MM.1S (cell line): ENCODE results near the gene PRPF6.

Experiments
- DNase-seq: peaks from one replicate; pipeline ENCODE4 v3.0.0-alpha.2; 2015
- H2AFZ ChIP-seq: fragments of 300-600 bp; sonication (generic); 2 replicates; pipeline ENCODE4 v1.6.0; 2016; ENCODE audit warnings: antibody characterized with exemption, low read length
- H3F3A ChIP-seq: fragments of 300-600 bp; sonication (generic); 2 replicates; pipeline ENCODE4 v1.6.1; 2016; ENCODE audit warnings: mild to moderate bottlenecking, antibody characterized with exemption, low read length, moderate library complexity, mixed read lengths; ENCODE audit not compliant: insufficient read depth
- H3K27ac ChIP-seq: fragments of 300-600 bp; sonication (generic); 2 replicates; pipeline ENCODE4 v1.5.1; 2016; ENCODE audit warnings: mild to moderate bottlenecking, low read length
- H3K27me3 ChIP-seq: fragments of 300-600 bp; sonication (generic); replicated peaks from 2 replicates; pipeline ENCODE4 v1.6.0; 2016; ENCODE audit warnings: low read length; ENCODE audit not compliant: insufficient read depth
- H3K36me3 ChIP-seq: fragments of 300-600 bp; sonication (generic); replicated peaks from 2 replicates; pipeline ENCODE4 v1.6.1; 2016; ENCODE audit warnings: mild to moderate bottlenecking, low read length, mixed read lengths; ENCODE audit not compliant: insufficient read depth
- H3K4me1 ChIP-seq: fragments of 300-600 bp; sonication (generic); 2 replicates; pipeline ENCODE4 v1.6.1; 2016; ENCODE audit warnings: low read length, mixed read lengths
- H3K4me2 ChIP-seq: fragments of 300-600 bp; sonication (generic); 2 replicates; pipeline ENCODE4 v1.6.0; 2016; ENCODE audit warnings: low read depth, low read length
- H3K4me3 ChIP-seq: fragments of 300-600 bp; sonication (generic); 2 replicates; pipeline ENCODE4 v1.5.1; 2016; ENCODE audit warnings: low read length, mixed read lengths
- H3K79me2 ChIP-seq: fragments of 300-600 bp; sonication (generic); 2 replicates; pipeline ENCODE4 v1.6.1; 2016; ENCODE audit warnings: mixed run types, low read length, mixed read lengths
- H3K9ac ChIP-seq: fragments of 300-600 bp; sonication (generic); 2 replicates; pipeline ENCODE4 v1.6.1; 2016; ENCODE audit warnings: low read length, mixed read lengths
- H3K9me2 ChIP-seq: fragments of 300-600 bp; sonication (generic); replicated peaks from 2 replicates; pipeline ENCODE4 v1.6.1; 2016; ENCODE audit warnings: mild to moderate bottlenecking, low read length, mixed read lengths; ENCODE audit not compliant: insufficient read depth
- H3K9me3 ChIP-seq: fragments of 300-600 bp; sonication (generic); replicated peaks from 2 replicates; pipeline ENCODE4 v1.6.1; 2016; ENCODE audit warnings: mild to moderate bottlenecking, low read length, mixed read lengths; ENCODE audit not compliant: insufficient read depth
- H4K20me1 ChIP-seq: fragments of 300-600 bp; sonication (generic); 2 replicates; pipeline ENCODE4 v1.6.1; 2016; ENCODE audit warnings: mild to moderate bottlenecking, low read length, moderate library complexity, mixed read lengths; ENCODE audit not compliant: insufficient read depth
- CTCF ChIP-seq: fragments of 300-600 bp; sonication (generic); IDR thresholded peaks from 2 replicates; pipeline ENCODE4 v1.5.1; 2016; ENCODE audit warnings: antibody characterized with exemption, low read length, mixed read lengths
- EZH2 ChIP-seq: fragments of 300-600 bp; sonication (generic); optimal IDR thresholded peaks from 2 replicates; pipeline ENCODE3; 2017; ENCODE audit warnings: low read depth, mild to moderate bottlenecking, antibody characterized with exemption, low read length, mixed read lengths
- EZH2phosphoT487 ChIP-seq: fragments of 300-600 bp; sonication (generic); IDR thresholded peaks from 2 replicates; pipeline ENCODE4 v1.6.1; 2018; ENCODE audit warnings: antibody characterized with exemption, low read length

The PRPF6 gene

GRCh38 chr20:64055893-64056638 is 75.1 kb downstream of the PRPF6 start:
- no peaks in the 10 kb centered on the region for H3K36me3 ChIP-seq
- no peaks in the 10 kb centered on the region for H3K79me2 ChIP-seq
- no peaks in the 10 kb centered on the region for H3K9me3 ChIP-seq
- H3K9me2 ChIP-seq, result no peaks in the 10 kb centered on the region
- no peaks in the 10 kb centered on the region for H3K4me1 ChIP-seq
- no peak for TF ChIP-seq EZH2phosphoT487
- TF ChIP-seq CTCF, result no peak
- no peak for TF ChIP-seq EZH2
- peaks cover 65% of the 10 kb centered on the region for H3K27me3 ChIP-seq
- H2AFZ ChIP-seq, result no peak overlapping the region
- H3F3A ChIP-seq, result no peaks in the 10 kb centered on the region
- H4K20me1 ChIP-seq, result no peaks in the 10 kb centered on the region
- no peak for DNase-seq
- H3K4me3 ChIP-seq, result no peak overlapping the region
- no peak overlapping the region for H3K9ac ChIP-seq
- H3K27ac ChIP-seq, result no peak overlapping the region
- no peak overlapping the region for H3K4me2 ChIP-seq

GRCh38 chr20:64056639-64056888 is 75.6 kb downstream of the PRPF6 start:
- no peak overlapping the region for H3K4me2 ChIP-seq
- H4K20me1 ChIP-seq, result no peaks in the 10 kb centered on the region
- H2AFZ ChIP-seq, result no peak overlapping the region
- DNase-seq, result no peak
- H3K4me1 ChIP-seq, result no peaks in the 10 kb centered on the region
- H3K27me3 ChIP-seq, result peaks cover 60% of the 10 kb centered on the region
- no peaks in the 10 kb centered on the region for H3K9me3 ChIP-seq
- H3K79me2 ChIP-seq, result no peaks in the 10 kb centered on the region
- H3K4me3 ChIP-seq, result no peak overlapping the region
- no peaks in the 10 kb centered on the region for H3F3A ChIP-seq
- TF ChIP-seq EZH2, result no peak
- TF ChIP-seq CTCF, result no peak
- no peak for TF ChIP-seq EZH2phosphoT487
- H3K9me2 ChIP-seq, result no peaks in the 10 kb centered on the region
- H3K36me3 ChIP-seq, result no peaks in the 10 kb centered on the region
- no peak overlapping the region for H3K27ac ChIP-seq
- H3K9ac ChIP-seq, result no peak overlapping the region

GRCh38 chr20:64056889-64057627 is 76.1 kb downstream of the PRPF6 start:
- Histone ChIP-seq H3F3A (no peaks in the 10 kb centered on the region), H3K27ac (no peak overlapping the region), H3K27me3 (peaks cover 55% of the 10 kb centered on the region), H3K9ac (no peak overlapping the region), H3K79me2 (no peaks in the 10 kb centered on the region), H4K20me1 (no peaks in the 10 kb centered on the region), H3K4me3 (no peak overlapping the region), H2AFZ (0 out of 2 replicates have a peak overlapping the region, but pooled peaks have one; percentile 6), H3K4me1 (peaks cover under 1% of the 10 kb centered on the region; the same call in 1 of the 2 replicates), H3K9me3 (no peaks in the 10 kb centered on the region), H3K36me3 (no peaks in the 10 kb centered on the region), H3K9me2 (no peaks in the 10 kb centered on the region), H3K4me2 (peak overlapping the region; percentile 28; the same call in 1 of the 2 replicates)
- DNase-seq, result no peak
- TF ChIP-seq EZH2, result no peak
- no peak for TF ChIP-seq EZH2phosphoT487
- no peak for TF ChIP-seq CTCF
